ENCODE data around the gene CYFIP2. TPM values are rescaled to one million over a fixed set of nuclear protein-coding genes. Genes with fewer than 3 reads are reported as not detected.

Gene CYFIP2
- total RNA-seq, 1 experiment from 2014 or later, result 45.1 TPM

- Histone ChIP-seq H3K9me2 (ENCODE audit: insufficient read depth) (no peaks in the 10 kb centered on the region), H4K20me1 (ENCODE audit: insufficient read depth) (no peaks in the 10 kb centered on the region), H3K27ac (ENCODE audit: low read depth, low read length) (no peak overlapping the region), H3K4me2 (ENCODE audit: low read length) (no peak overlapping the region), H3K79me2 (ENCODE audit: insufficient read depth, low read length) (no peaks in the 10 kb centered on the region), H3K36me3 (ENCODE audit: control insufficient read depth in 1 of 2, insufficient read depth in 2 of 2, low read length in 2 of 2) (no peaks in the 10 kb centered on the region), H2AFZ (ENCODE audit: low read depth, low read length, poor library complexity, severe bottlenecking) (no peak overlapping the region), H3K4me3 (replicated peaks in 1 of 2; ENCODE audit: low read depth in 1 of 2, low read length in 2 of 2) (no peak overlapping the region), H3K27me3 (ENCODE audit: insufficient read depth, low read length) (no peaks in the 10 kb centered on the region), H3K9ac (ENCODE audit: low read length) (no peak overlapping the region), H3K9me3 (ENCODE audit: control insufficient read depth in 1 of 2, insufficient read depth in 1 of 2, low read depth in 1 of 2, low read length in 2 of 2) (no peaks in the 10 kb centered on the region), H3K4me1 (ENCODE audit: control insufficient read depth in 1 of 2, insufficient read depth in 2 of 2, low read length in 2 of 2) (no peaks in the 10 kb centered on the region)
- ATAC-seq (no peak), DNase-seq (ENCODE audit: low read depth, low spot score) (no peak)
- CTCF ChIA-PET, result no interaction called here
- TF ChIP-seq MAX (IDR thresholded peaks at IDR 0.05) (no peak), TCF7L2 (IDR thresholded peaks at IDR 0.05; ENCODE audit: borderline replicate concordance, extremely low read depth, insufficient read depth, insufficient read length) (no peak), ZFX (IDR thresholded peaks at IDR 0.05) (no peak), EZH2 (IDR thresholded peaks at IDR 0.05) (no peak), CEBPB (IDR thresholded peaks at IDR 0.05; ENCODE audit: low read depth) (no peak), ELF1 (IDR thresholded peaks at IDR 0.05; ENCODE audit: borderline replicate concordance, low read depth) (no peak), POLR2AphosphoS5 (IDR thresholded peaks at IDR 0.05; ENCODE audit: low read depth, low read length) (no peak), SRF (IDR thresholded peaks at IDR 0.05; ENCODE audit: low read depth) (no peak), SIN3A (IDR thresholded peaks at IDR 0.05; ENCODE audit: low read depth) (no peak), ATF3 (IDR thresholded peaks at IDR 0.05) (no peak), FOSL1 (IDR thresholded peaks at IDR 0.05; ENCODE audit: low read depth) (no peak)
- TF ChIP-seq, protein P1, sequence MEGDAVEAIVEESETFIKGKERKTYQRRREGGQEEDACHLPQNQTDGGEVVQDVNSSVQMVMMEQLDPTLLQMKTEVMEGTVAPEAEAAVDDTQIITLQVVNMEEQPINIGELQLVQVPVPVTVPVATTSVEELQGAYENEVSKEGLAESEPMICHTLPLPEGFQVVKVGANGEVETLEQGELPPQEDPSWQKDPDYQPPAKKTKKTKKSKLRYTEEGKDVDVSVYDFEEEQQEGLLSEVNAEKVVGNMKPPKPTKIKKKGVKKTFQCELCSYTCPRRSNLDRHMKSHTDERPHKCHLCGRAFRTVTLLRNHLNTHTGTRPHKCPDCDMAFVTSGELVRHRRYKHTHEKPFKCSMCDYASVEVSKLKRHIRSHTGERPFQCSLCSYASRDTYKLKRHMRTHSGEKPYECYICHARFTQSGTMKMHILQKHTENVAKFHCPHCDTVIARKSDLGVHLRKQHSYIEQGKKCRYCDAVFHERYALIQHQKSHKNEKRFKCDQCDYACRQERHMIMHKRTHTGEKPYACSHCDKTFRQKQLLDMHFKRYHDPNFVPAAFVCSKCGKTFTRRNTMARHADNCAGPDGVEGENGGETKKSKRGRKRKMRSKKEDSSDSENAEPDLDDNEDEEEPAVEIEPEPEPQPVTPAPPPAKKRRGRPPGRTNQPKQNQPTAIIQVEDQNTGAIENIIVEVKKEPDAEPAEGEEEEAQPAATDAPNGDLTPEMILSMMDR (IDR thresholded peaks at IDR 0.05 in 2 of 3, conservative IDR thresholded peaks at IDR 0.05 in 1 of 3; ENCODE audit: borderline replicate concordance in 1 of 3, insufficient read depth in 1 of 3, low read depth in 2 of 3, low read length in 2 of 3), result no peak
- intact Hi-C loops (cut with micrococcal nuclease), result no loop called here
- BruUV-seq (replicated peaks), result no TSS peak
- POLR2A ChIA-PET, result no interaction called here
- RAD21 ChIA-PET (ENCODE audit: low non-redundant PET in 1 of 2, low total read pairs in 2 of 2, uncharacterized antibody in 2 of 2, unreplicated experiment in 2 of 2), result no interaction called here
These were observed 12.6 kb downstream of the CYFIP2 start for GRCh38 chr5:157278319-157279037.

Data from HCT116 (cell line).